CD4-positive, alpha-beta T cell treated with Interleukin-15 for 4 hours (primary cell): ENCODE results near the gene ULK4.

ENCODE experiments used
- DNase-seq: peaks from one replicate; pipeline ENCODE4 v3.0.0-alpha.2; 2020; ENCODE audit warnings: low spot score

Gene ULK4

DNA sequence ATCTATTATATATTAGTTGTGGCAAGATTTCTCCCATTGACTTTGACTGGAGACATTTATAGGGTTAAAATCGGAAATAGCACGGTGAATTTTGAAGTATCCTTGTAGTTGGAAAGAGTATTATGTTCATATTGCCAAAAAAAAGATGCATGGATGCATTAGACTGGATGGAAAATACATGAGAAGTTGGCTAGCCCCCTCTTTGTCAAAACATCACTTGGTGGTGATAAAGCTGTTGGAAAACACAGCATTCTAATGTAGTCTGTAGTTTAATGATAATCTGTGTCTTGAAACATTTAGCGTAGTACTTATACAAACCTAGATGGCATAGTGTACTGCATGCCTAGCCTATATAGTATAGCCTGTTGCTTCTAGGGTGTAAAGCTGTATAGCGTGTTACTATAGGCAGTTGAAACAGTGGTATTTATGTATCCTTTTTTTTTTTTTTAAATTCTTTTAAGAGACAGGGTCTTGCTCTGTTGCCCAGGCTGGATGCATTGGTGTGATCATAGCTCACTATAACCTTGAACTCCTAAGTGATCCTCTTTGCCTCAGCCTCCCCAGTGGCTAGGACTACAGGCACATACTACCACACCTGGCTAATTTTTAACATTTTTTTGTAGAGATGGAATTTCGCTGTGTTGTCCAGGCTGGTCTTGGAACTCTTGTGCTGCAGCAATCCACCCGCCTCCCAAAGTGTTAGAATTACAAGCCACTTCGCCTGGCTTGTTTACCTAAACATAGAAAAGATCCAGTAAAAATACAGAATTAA, 740.8 kb downstream of the ULK4 start:
- DNase-seq = no peak

DNA sequence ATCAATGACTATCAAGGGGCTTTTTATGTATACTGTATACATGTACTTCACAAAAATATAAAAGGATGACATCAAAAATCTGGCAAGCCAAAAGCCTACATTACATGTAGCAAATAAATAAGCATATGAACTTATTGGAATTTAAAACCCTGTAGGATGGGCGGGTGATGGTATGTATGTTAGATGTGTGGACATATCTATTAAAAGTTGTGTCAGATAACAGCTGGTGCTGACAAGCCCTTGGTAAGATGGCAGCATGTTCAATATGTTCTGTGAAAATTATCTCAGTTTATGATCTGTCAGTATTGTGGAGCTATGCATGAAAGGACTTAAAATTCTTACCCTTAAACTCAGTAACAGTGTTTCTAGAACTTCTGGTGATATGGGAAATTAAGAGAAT, 742.5 kb downstream of the ULK4 start:
- DNase-seq = no peak

DNA sequence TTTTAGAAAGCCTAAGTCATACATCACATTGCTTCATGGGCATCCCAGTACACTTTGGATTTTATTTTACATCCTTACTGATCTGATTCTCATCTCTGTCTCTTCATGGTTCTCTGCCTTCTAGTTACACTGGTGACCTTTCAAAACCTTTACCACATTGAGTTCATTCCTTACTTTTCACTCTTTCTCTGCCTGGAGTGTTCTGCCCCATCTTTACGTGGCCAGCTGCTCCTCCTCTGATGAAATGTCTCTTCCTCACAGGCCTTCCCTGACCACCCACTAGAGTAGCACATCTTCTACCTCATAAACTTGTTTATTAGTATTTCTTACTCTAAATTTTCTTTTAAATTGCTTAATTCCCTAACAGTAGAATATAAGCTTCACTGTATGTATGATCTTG, 744.9 kb downstream of the ULK4 start:
- no peak for DNase-seq

DNA sequence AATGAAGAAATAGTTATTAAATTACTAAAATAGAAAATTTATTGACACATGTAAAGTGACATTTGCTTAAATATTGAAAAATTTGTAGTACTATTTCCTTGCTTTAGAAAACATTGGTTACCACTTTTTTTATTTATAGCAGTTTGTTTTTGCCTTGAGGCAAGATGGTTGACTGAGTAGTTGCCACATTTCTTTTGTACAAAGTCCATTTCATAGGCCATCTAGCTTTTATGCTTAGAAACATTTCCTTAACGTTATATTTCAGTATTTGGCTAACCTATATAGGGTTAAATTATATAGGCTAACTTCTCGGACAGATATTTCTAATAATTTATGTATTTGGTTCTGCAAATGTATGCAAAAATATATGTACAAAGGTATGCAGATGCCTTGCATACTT, 745.5 kb downstream of the ULK4 start:
- no peak for DNase-seq

GRCh38 chr3:41213588-41213987, 748.3 kb downstream of the ULK4 start:
- no peak for DNase-seq

- no peak for DNase-seq
Measured at GRCh38 chr3:41212088-41212487, 749.8 kb downstream of the ULK4 start.

GRCh38 chr3:41210966-41211365, 750.9 kb downstream of the ULK4 start:
- DNase-seq = no peak

DNA sequence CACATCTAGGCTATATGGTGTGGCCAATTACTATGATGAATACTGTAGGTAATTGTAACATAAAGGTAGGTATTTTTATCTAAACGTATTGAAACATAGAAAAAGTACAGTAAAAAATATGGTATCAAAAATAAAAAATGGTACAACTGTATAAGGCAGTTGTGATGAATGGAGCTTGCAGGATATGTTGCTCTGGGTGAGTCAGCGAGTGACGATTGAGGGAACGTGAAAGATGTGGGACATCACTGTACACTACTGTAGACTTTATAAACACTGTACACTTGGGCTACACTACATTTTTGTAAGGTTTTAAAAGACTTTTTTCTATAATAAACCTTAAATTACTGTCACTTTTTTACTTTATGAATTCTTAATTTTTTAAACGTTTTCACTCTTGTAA, 752.3 kb downstream of the ULK4 start:
- no peak for DNase-seq

GRCh38 chr3:41208507-41209220, 753.2 kb downstream of the ULK4 start:
- DNase-seq = no peak

GRCh38 chr3:41207355-41207754, 754.5 kb downstream of the ULK4 start:
- DNase-seq = no peak

DNA sequence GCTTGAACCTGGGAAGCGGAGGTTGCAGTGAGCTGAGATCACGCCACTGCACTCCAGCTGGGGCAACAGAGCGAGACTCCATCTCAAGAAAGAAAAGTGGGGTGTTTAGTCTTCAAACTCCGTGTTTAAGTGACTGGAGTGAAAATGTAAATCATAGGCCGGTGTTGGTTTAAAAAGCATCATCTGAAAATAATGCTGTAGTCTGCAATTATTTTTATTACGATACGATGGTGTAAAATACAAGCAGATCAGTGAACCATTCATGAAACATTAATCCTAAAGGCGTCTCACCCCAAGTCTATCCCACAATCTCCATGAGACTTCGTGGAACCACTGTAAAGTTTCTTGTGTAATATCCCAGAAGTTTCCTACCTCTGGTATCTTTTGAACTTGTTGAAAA, 756.3 kb downstream of the ULK4 start:
- no peak for DNase-seq

DNA sequence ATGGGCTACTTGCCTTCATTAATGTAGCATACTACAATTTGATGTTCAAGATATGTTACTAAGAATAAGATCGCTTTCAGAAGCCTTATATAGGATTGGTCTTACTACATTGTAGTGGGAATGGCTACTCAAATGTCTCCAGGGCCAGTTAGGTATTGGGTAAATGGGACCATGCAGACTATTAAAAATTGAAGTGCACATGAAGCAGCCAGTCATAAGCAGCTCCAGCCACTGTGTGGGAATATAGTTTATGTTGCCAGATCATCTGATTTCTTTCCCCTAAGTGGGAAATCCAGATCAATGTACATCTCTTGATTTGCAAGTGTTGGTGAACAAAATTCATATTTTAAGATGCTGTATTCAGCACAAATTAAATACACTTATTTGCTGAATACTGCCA, 757.5 kb downstream of the ULK4 start:
- DNase-seq = no peak

DNA sequence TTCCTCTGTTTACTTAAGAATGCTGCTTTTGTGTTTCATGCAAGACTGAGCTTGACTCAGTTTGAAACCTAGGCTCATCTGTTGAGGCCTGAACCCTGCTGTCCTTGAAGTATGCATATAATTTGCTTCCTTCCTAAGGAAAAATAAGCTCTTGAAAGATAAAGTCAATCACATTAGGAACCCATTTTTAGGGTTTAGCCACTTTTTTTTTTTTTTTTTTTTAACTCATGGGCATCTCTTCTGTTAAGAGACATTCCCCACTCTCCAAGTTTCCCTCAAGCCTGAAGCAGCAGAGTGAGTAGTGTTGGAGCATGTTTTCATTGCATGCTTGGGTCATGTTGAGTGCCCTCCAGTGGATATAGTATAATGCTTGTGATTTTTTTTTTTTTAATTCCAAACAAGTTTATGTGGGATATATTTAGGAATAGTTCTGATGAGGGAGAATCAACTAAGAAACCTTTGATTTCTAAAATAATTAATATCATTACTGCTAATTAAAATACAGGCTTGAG, 759.0 kb downstream of the ULK4 start:
- DNase-seq = no peak

GRCh38 chr3:41202075-41202833, 759.6 kb downstream of the ULK4 start:
- no peak for DNase-seq

DNA sequence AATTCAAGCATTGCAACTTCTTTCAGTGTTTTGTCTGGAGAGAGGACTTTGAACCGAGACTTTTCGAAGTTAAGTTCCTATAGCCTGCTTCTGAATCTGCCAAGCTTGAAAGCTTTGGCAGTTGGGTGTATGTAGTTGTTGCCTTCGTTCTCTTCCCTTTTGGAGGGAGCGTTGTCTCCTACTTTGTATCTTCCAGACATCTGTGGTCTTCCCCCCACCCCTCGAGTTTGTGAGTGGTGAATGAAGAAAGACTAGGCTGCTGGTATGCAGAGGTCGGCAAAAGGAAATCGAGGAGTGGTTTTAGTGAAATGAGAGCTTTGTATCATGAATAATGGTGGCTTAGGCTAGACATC, 761.3 kb downstream of the ULK4 start:
- peak; percentile 20 for DNase-seq

- peak; percentile 27 for DNase-seq
Measured at GRCh38 chr3:41199866-41200668, 761.8 kb downstream of the ULK4 start.

DNA sequence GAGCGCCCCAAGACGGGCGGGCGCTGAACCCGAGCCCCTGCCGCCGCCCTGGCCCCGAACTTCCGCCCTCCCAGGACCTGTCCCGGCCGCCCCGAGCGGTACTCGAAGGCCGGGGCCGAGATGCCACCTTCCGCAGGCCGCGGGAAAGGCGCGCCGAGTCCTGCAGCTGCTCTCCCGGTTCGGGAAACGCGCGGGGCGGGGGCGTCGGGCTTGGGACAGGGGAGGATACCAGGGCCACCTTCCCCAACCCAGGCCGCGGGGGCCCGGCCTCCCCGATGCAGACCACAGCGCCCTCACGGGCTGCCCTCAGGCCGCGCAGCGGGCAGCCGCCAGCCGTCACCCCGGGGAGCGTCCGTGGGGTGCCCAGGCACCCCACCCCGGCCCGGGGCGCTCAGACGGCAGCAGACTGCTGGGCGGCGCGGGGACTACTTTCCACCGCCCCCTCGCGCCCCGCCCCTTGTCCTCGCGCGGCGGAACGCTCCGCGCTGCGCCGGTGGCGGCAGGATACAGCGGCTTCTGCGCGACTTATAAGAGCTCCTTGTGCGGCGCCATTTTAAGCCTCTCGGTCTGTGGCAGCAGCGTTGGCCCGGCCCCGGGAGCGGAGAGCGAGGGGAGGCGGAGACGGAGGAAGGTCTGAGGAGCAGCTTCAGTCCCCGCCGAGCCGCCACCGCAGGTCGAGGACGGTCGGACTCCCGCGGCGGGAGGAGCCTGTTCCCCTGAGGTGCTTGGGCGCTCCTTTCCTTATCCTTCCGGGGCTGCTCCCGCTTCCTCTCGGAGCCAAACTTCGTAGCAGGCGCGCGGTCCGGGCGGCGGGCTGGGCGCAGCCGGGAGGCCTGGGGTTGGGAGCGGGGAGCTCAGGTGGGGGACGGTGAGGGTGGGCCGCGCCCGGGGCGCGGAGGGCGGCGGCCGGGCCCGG, 762.7 kb downstream of the ULK4 start, which contains the start of gene CTNNB1:
Gene CTNNB1 (plus strand): TSS at position 556 of the 916 bp plus-strand sequence. CDS start 24,564 bp downstream, outside the sequence.
- DNase-seq = peak; percentile 91

DNA sequence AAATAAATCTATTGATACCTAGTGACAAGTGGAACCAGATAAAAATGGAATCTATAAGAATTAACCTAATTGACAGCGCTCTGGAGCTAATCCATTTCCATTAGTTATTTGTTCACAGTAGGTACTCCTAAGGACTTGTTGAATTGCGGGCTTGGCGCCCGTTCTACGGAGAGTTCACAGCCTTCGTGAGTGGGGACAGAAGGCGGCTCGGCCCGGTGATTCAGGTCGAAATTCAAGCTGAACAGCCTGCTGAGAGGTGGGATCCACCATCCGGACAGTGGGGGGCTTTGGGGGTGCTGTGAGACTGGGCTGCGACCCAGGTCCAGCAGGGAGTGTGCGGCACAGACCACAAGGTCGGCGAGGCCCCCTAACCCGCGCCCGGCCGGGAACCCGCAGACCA, 763.4 kb downstream of the ULK4 start:
- no peak for DNase-seq

DNA sequence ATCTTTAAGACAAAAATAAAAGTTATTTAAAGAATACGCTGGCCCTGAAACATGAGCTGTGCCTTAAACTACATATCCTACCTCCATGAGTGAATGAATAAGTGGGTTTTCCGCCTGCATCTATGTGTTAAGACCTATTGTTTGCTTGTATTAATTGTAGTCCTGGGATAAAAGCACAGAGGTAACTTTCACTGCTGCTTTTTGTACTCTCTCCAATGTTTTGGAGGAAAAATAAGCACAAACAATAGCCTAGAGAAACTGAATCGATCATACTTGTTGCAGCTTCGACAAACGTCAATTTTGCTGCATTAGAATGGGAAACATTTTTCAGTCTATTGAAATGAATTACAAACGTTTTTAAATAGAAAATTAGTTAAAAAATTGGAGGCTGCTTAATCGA, 763.9 kb downstream of the ULK4 start:
- DNase-seq = no peak
